Measurements from ENCODE around the gene SLC6A6.

GRCh38 chr3:14440531-14441239 is 38.3 kb downstream of the SLC6A6 start:
- TF ChIP-seq, protein P1, sequence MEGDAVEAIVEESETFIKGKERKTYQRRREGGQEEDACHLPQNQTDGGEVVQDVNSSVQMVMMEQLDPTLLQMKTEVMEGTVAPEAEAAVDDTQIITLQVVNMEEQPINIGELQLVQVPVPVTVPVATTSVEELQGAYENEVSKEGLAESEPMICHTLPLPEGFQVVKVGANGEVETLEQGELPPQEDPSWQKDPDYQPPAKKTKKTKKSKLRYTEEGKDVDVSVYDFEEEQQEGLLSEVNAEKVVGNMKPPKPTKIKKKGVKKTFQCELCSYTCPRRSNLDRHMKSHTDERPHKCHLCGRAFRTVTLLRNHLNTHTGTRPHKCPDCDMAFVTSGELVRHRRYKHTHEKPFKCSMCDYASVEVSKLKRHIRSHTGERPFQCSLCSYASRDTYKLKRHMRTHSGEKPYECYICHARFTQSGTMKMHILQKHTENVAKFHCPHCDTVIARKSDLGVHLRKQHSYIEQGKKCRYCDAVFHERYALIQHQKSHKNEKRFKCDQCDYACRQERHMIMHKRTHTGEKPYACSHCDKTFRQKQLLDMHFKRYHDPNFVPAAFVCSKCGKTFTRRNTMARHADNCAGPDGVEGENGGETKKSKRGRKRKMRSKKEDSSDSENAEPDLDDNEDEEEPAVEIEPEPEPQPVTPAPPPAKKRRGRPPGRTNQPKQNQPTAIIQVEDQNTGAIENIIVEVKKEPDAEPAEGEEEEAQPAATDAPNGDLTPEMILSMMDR (IDR thresholded peaks at IDR 0.05; ENCODE audit: poor library complexity), result no peak
- no peak for TF ChIP-seq EZH2phosphoT487 (IDR thresholded peaks at IDR 0.05; ENCODE audit: low read depth, severe bottlenecking, unreplicated experiment)
- TF ChIP-seq EZH2 (IDR thresholded peaks at IDR 0.05; ENCODE audit: borderline replicate concordance), result no peak

All from hepatocyte (in vitro differentiated cells).